ENCODE measurements around the gene TUBA4B.
A peak's percentile ranks its signal among the peaks of the same experiment; 100 is the strongest.

Gene TUBA4B

GRCh38 chr2:219230059-219230540 is 22.9 kb upstream of the TUBA4B start:
- Histone ChIP-seq H3K27me3 (no peaks in the 10 kb centered on the region), H3K9me3 (no peaks in the 10 kb centered on the region), H3K36me3 (peaks cover 29% of the 10 kb centered on the region), H3K4me1 (peaks cover 7% of the 10 kb centered on the region), H3K4me3 (ENCODE audit: low read depth, low read length) (peak overlapping the region; percentile 74)
- no peak for TF ChIP-seq CTCF (IDR thresholded peaks at IDR 0.05; ENCODE audit: low read depth, low read length)
- DNase-seq = peak; percentile 50

GRCh38 chr2:219234331-219234730 is 18.7 kb upstream of the TUBA4B start:
- no peak for DNase-seq
- H3K4me3 ChIP-seq (ENCODE audit: low read depth, low read length) = no peak overlapping the region
- peaks cover 34% of the 10 kb centered on the region for H3K36me3 ChIP-seq
- no peak for TF ChIP-seq CTCF (IDR thresholded peaks at IDR 0.05; ENCODE audit: low read depth, low read length)
- no peaks in the 10 kb centered on the region for H3K4me1 ChIP-seq
- no peaks in the 10 kb centered on the region for H3K9me3 ChIP-seq
- no peaks in the 10 kb centered on the region for H3K27me3 ChIP-seq

- TF ChIP-seq CTCF (IDR thresholded peaks at IDR 0.05; ENCODE audit: low read depth, low read length) = no peak
- H3K36me3 ChIP-seq = no peaks in the 10 kb centered on the region
- no peak overlapping the region for H3K4me3 ChIP-seq (ENCODE audit: low read depth, low read length)
- H3K4me1 ChIP-seq = no peaks in the 10 kb centered on the region
- H3K9me3 ChIP-seq = no peaks in the 10 kb centered on the region
- DNase-seq = no peak
- no peaks in the 10 kb centered on the region for H3K27me3 ChIP-seq
Measured at GRCh38 chr2:219243291-219243761, 9.7 kb upstream of the TUBA4B start.

GRCh38 chr2:219244789-219245147 is 8.3 kb upstream of the TUBA4B start:
- 0 out of 2 replicates have a peak, but pooled peaks have one; percentile 14 for TF ChIP-seq CTCF (IDR thresholded peaks at IDR 0.05; ENCODE audit: low read depth, low read length)
- H3K36me3 ChIP-seq = no peaks in the 10 kb centered on the region
- DNase-seq = no peak
- H3K4me3 ChIP-seq (ENCODE audit: low read depth, low read length) = peak overlapping the region; percentile 95
- H3K9me3 ChIP-seq = no peaks in the 10 kb centered on the region
- H3K4me1 ChIP-seq = peaks cover 10% of the 10 kb centered on the region
- no peaks in the 10 kb centered on the region for H3K27me3 ChIP-seq

- no peaks in the 10 kb centered on the region for H3K36me3 ChIP-seq
- no peaks in the 10 kb centered on the region for H3K27me3 ChIP-seq
- no peaks in the 10 kb centered on the region for H3K9me3 ChIP-seq
- peaks cover 15% of the 10 kb centered on the region for H3K4me1 ChIP-seq
- no peak for TF ChIP-seq CTCF (IDR thresholded peaks at IDR 0.05; ENCODE audit: low read depth, low read length)
- peak within 1 kb of the TSS; percentile 95 for H3K4me3 ChIP-seq (ENCODE audit: low read depth, low read length)
- peak; percentile 94 for DNase-seq
Measured at GRCh38 chr2:219245148-219245898, 7.7 kb upstream of the TUBA4B start, which contains the start of the genes GLB1L and STK16. GLB1L (minus strand) TSS chr2:219245444; CDS start chr2:219243573, 1,871 bp downstream. STK16 (plus strand) TSS chr2:219245479; CDS start chr2:219246000, 521 bp downstream.

GRCh38 chr2:219245899-219246230 is 7.2 kb upstream of the TUBA4B start:
- Histone ChIP-seq H3K27me3 (no peaks in the 10 kb centered on the region), H3K4me3 (ENCODE audit: low read depth, low read length) (peak overlapping the region; percentile 95), H3K36me3 (no peaks in the 10 kb centered on the region), H3K9me3 (no peaks in the 10 kb centered on the region), H3K4me1 (peaks cover 15% of the 10 kb centered on the region)
- no peak for TF ChIP-seq CTCF (IDR thresholded peaks at IDR 0.05; ENCODE audit: low read depth, low read length)
- DNase-seq = no peak
